ENCODE data around the gene SYF2. TPM values are rescaled to one million over a fixed set of nuclear protein-coding genes. Genes with fewer than 3 reads are reported as not detected.
"Not testable (repeated sequence)": the region's sequence is repeated elsewhere in the genome, so short reads cannot be mapped to it uniquely, and the experiment has no call there.

SYF2 gene
- total RNA-seq, 1 donor from 2014 or later: 56.8 TPM

GRCh38 chr1:25205786-25206185 lies 26.5 kb downstream of the SYF2 start:
- DNase-seq: no peak

DNA sequence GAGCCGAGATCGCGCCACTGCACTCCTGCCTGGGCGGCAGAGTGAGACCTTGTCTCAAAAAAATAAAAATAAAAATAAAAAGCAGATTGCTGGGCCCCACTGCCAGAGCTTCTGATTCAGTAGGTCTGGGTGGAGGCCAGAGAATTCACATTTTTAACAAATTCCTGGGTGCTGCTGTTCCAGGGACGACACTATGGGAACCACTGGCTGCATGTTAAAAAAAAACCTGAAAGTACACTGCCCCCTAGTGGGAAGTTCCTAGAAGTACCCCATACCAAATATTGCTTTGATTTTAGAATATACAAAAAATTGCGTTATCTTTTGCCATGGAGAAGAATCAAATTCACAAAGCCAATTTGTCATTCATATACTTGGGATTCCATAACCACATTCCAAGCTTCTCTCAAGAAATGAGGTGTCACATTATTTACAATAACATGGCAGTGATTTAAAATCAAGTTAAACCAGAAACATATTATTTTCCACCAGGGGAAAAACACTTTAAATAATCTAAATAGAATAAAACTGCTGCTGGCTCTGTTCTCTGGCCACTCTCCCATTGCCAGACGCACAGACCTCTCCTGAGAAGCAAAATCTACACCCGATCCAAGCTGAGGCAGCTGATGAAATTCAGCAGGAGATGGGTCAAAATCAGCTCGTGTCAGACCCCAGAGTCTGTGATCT lies 27.4 kb downstream of the SYF2 start:
- peak; percentile 56 for DNase-seq

DNA sequence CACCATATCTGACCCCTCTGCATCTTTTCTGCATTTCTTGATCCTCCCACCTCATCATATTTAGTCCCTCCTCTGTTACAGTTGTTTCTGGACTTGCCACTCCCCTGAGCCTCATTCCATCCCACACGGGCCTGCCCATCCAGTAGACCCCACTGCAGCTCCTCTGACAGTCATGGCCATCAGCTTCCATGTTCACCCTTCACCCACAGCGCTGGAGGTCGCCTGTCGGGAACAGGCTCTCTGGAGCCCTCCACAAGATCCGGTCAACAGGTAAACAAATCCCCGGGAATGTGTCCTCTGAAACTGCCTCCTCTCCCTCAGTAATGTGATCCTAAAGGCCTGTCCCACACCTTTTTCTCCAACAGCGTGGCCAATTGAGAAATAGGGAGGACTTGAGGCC lies 31.3 kb downstream of the SYF2 start:
- DNase-seq: no peak

GRCh38 chr1:25199819-25200620 lies 32.3 kb downstream of the SYF2 start:
- DNase-seq: no peak

GRCh38 chr1:25198663-25199252 lies 33.5 kb downstream of the SYF2 start:
- DNase-seq: no peak

DNA sequence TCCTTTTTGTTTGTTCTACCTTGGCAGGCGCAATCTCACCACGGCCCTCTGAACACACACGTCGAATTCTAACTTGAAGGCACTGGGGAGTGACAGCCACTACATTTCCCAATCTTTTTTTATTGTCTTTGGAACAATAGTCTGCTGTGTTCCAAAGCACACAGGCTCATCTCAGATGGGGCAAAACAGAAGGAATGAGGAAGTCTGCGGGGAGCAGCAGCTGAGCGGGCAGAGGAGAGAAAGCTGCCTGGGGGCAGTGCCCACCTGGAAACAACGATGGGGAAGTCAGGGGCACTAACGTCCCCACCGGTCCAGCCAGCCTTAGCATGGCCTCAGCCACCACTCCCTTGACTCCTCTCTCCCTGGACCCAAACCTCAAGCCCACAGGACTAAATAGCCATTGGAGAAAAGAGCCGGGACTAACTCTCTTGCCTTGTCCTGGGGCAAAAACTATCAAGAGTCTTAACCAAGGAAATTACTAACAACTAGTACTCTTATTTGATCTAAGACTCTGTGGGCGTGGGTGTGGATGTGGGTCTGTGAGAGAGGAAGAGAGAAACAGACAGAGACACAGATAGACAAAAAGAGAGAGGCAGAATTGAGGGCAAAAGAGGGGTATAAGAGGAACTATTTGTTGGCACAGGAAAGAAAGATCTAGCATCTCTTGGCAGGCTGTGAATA lies 34.2 kb downstream of the SYF2 start:
- DNase-seq: no peak

DNA sequence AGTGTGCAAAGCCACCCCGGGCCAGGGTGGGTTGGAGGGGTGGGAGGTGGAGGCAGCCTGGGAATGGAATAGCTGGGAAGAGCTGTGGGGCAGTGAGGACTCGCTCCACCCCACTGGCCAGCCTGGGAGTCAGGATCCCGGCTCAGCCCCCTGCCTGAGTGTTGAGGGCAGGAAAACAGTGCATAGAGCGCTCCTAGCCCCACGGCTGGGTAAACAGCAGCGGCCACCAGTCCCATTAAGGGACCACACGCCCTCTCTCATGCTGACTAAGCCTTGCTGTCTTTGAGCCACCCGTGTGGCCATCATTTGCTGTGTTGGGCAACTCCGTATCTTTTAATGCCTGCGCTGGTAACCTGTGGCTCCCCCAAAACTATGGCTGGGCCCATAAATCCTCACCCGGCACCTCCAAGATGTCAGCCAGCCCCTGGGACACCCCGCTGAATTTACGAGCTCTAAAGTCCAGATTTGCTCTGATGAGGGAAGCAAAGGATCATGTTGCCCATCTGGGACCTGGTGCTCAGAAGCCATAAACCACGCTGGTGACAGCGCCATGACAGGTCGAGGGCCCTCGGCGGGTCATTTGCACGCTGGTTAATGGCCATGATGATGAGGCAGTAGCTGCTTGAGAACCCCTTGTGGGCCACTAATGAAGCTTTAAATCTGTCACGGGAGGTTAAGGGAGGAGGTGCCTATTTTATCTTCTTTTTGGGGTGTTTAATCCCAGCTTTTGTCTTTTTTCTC lies 34.9 kb downstream of the SYF2 start:
- no peak for DNase-seq

- no peak for DNase-seq
These were observed 35.5 kb downstream of the SYF2 start for GRCh38 chr1:25196830-25197229.

DNA sequence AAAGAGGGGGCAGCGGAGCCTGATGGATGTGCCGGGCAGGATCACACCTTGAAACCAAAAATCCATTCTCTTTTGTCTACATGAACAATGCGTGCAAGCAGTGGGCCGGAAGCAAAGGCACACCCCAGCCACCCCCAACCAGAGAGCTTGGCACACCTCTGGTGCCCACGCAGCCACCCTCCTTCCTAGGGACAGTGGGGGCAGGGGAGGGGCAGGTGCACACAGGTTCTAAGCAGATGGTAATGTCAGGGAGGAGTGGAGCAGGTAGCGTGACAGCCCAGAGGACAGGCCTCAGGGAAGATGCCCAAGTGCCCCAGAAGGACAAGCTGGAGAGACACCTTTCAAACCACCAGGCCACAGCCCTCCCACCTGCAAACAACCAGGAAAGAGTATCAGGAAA lies 36.5 kb downstream of the SYF2 start:
- DNase-seq: no peak

- no peak for DNase-seq
These were observed 37.7 kb downstream of the SYF2 start for GRCh38 chr1:25194572-25195020.

DNA sequence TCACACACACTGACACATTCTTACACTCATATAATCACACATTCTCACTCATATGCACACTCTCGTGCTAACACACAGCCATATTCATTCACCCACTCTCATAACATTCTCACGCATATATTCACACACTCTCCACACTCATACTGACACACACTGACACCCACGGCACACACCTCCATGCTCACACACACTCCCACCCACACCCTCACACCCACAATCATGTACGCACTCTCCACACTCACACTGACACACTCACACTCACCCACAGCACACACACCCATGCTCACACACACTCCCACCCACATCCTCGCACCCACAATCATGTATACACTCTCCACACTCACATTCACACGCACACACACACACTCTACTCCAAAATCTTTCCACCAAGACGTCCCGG lies 38.2 kb downstream of the SYF2 start:
- no peak for DNase-seq

GRCh38 chr1:25193229-25193628 lies 39.1 kb downstream of the SYF2 start:
- no peak for DNase-seq

DNA sequence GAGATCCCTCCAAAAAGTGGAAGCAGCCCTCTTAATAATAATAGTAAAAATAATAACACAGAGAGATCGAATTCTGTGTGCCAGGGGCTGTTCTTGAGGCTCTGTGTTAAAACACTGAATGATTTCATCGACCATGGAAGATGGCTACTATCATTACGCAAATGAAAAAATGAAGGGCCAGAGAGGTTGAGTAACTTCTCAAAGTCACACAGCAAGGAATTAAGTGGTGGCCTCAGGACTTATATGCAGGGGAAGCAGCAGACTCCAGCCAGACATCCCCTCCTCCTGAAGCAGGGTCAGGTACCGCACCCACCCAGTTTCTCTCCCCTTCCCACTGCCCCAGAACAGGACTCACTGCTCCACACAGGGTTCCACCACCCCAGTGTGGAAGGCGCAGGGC lies 40.1 kb downstream of the SYF2 start:
- no peak for DNase-seq

DNA sequence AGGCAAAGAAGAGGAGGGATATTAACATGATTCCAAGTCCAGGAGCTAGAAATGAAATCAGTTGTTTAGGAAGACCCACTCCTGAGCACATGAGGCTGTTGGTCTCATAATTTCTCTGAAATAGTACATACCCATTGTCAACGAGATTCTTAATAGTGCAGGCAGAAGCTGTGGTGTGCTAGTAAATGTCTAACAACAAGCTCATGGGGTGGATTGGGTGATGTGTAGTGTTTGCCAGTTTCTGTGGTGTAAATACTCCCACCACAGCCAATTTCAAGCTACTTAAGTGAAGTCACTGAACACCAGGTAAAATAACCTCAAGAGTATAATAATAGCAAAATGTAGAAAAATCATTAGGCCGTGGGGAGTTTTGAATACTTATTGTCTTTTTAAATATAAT lies 42.0 kb downstream of the SYF2 start:
- no peak for DNase-seq

DNA sequence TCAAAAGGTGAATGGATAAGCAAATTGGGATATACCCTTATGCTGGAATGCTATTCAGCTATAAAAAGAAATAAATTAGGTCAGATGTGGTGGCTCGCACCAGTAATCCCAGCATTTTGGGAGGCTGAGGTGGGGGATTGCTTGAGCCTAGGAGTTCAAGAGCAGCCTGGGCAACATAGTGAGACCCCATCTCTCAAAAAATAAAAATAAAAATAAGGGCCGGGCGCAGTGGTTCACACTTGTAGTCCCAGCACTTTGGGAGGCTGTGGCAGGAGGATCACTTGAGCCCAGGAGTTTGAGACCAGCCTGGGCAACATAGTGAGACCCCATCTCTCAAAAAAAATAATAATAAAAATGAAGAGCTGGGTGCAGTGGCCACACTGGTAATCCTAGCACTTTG lies 44.4 kb downstream of the SYF2 start:
- not testable (repeated sequence) for DNase-seq

- no peak for DNase-seq
These were observed 45.2 kb downstream of the SYF2 start for GRCh38 chr1:25187077-25187476.

GRCh38 chr1:25186161-25187007 lies 45.9 kb downstream of the SYF2 start:
- DNase-seq: no peak

- DNase-seq: no peak
These were observed 46.7 kb downstream of the SYF2 start for GRCh38 chr1:25185409-25186160.

DNA sequence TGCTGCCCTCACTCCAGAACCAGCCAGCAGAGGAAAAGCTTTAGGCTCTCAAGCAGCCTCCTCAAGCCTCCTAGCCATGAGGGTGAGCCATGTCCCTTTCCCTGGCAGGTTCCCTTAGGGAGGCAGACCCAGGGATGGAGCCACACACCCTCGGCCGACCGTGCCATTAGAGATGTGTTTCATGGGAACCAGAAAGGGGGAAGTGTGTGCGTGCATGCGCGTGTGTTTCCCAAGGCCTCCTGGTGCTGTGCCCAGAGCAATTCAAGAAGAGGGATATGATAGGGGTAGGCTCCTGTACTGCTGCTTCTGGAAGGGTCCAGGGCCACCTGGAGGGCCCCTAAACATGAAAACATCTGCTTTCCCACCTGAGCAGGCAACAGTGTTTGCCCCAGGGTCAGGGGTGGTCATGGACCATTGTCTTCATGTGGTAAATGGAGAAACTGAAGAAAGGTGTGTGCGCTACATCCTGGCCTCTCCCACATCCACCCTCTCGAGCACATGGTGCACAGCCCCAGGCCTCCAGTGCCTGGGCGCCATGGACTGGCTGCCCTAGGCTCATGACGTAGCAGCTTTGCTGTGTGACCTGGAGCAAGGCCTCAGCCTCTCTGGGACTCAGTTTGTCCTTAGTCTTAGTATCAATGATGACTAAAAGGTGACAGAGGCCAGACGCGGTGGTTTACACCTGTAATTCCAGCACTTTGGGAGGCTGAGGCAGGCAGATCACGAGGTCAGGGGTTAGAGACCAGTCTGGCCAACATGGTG lies 48.1 kb downstream of the SYF2 start:
- no peak for DNase-seq
